Endothelial cell of umbilical vein (primary cell): Measurements from ENCODE around the gene NXPH4.

ENCODE experiments used
- EZH2 ChIP-seq: IDR thresholded peaks from 2 replicates; pipeline ENCODE4 v1.6.1; 2012; ENCODE audit warnings: borderline replicate concordance, low read depth, mild to moderate bottlenecking, moderate library complexity, low read length, inconsistent platforms; ENCODE audit not compliant: severe bottlenecking
- FOS ChIP-seq: IDR thresholded peaks from 2 replicates; pipeline ENCODE4 v1.6.1; 2011; ENCODE audit warnings: mild to moderate bottlenecking, low read length, moderate library complexity, borderline replicate concordance; ENCODE audit not compliant: insufficient read depth
- POLR2A ChIP-seq: IDR thresholded peaks from 2 replicates; pipeline ENCODE4 v1.6.1; 2012; ENCODE audit warnings: low read depth, mild to moderate bottlenecking, control low read depth, low read length
- POLR2AphosphoS5 ChIP-seq: IDR thresholded peaks from 2 replicates; pipeline ENCODE4 v1.6.1; 2012; ENCODE audit warnings: low read depth, mild to moderate bottlenecking, control low read depth, low read length, moderate library complexity; ENCODE audit not compliant: insufficient read depth
- TF ChIP-seq, protein P1 (sequence below), 2 donors: IDR thresholded peaks; 1 replicate in 1 of 2; 2 replicates in 1 of 2; pipeline ENCODE4 v1.5.1; 2011; ENCODE audit warnings: low read length in 2 of 2, mild to moderate bottlenecking in 2 of 2, moderate library complexity in 2 of 2, control low read depth in 1 of 2, inconsistent platforms in 1 of 2, low read depth in 1 of 2; ENCODE audit not compliant: insufficient read depth in 1 of 2; ENCODE audit errors: extremely low read depth in 1 of 2
- TF ChIP-seq, protein P2 (sequence below): IDR thresholded peaks from 2 replicates; pipeline ENCODE4 v1.6.1; 2011; ENCODE audit not compliant: insufficient read depth, insufficient read length

DNA sequence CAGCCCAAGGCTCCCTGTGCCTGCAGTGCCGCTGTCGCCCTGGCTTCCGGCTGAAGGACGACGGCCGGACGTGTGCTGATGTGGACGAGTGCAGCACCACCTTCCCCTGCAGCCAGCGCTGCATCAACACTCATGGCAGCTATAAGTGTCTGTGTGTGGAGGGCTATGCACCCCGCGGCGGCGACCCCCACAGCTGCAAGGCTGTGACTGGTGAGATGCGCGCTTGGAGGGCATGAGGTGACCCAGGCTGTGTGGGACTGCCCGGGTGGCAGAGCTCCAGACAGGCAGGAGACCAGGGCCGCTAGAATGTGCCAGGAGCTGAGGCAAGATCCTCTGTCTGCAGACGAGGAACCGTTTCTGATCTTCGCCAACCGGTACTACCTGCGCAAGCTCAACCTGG is 19.6 kb upstream of the NXPH4 start:
- TF ChIP-seq, protein P1, sequence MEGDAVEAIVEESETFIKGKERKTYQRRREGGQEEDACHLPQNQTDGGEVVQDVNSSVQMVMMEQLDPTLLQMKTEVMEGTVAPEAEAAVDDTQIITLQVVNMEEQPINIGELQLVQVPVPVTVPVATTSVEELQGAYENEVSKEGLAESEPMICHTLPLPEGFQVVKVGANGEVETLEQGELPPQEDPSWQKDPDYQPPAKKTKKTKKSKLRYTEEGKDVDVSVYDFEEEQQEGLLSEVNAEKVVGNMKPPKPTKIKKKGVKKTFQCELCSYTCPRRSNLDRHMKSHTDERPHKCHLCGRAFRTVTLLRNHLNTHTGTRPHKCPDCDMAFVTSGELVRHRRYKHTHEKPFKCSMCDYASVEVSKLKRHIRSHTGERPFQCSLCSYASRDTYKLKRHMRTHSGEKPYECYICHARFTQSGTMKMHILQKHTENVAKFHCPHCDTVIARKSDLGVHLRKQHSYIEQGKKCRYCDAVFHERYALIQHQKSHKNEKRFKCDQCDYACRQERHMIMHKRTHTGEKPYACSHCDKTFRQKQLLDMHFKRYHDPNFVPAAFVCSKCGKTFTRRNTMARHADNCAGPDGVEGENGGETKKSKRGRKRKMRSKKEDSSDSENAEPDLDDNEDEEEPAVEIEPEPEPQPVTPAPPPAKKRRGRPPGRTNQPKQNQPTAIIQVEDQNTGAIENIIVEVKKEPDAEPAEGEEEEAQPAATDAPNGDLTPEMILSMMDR (IDR thresholded peaks at IDR 0.05; ENCODE audit: extremely low read depth in 1 of 2, insufficient read depth in 1 of 2, low read depth in 1 of 2, low read length in 2 of 2): no peak
- TF ChIP-seq EZH2: no peak
- no peak for TF ChIP-seq FOS
- no peak for TF ChIP-seq POLR2A
- TF ChIP-seq, protein P2, sequence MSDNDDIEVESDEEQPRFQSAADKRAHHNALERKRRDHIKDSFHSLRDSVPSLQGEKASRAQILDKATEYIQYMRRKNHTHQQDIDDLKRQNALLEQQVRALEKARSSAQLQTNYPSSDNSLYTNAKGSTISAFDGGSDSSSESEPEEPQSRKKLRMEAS: no peak
- TF ChIP-seq POLR2AphosphoS5: no peak
